Panc1 (cell line): ENCODE measurements around the gene AATF.

Experiments used
- POLR2AphosphoS5 ChIP-seq: IDR thresholded peaks from 2 replicates; pipeline ENCODE4 v1.6.1; 2012; ENCODE audit warnings: mild to moderate bottlenecking, low read depth, low read length, moderate library complexity
- TF ChIP-seq, protein P1 (sequence below): fragments of 450-650 bp; IDR thresholded peaks from 2 replicates; pipeline ENCODE4 v1.5.1; 2017; ENCODE audit warnings: mild to moderate bottlenecking

DNA sequence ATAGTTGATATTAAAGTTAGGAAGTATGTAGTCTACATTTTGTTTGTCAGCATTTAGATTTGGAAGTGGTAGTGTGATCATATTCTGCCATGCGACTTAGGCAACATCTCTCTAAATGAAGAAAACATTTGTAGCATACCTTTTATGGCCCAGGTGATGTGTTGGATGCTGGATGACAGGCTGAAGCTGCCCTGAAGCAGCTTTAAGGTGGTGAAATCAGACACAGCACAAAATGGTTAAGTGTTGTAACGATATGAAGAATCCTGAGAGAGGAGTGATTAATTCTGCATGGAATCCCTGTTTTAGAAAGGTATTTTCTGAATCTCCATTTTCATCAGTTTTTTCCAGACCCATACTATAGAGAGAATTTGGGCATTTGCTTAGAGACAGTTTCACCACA, 28.3 kb downstream of the AATF start:
- TF ChIP-seq POLR2AphosphoS5, result no peak
- TF ChIP-seq, protein P1, sequence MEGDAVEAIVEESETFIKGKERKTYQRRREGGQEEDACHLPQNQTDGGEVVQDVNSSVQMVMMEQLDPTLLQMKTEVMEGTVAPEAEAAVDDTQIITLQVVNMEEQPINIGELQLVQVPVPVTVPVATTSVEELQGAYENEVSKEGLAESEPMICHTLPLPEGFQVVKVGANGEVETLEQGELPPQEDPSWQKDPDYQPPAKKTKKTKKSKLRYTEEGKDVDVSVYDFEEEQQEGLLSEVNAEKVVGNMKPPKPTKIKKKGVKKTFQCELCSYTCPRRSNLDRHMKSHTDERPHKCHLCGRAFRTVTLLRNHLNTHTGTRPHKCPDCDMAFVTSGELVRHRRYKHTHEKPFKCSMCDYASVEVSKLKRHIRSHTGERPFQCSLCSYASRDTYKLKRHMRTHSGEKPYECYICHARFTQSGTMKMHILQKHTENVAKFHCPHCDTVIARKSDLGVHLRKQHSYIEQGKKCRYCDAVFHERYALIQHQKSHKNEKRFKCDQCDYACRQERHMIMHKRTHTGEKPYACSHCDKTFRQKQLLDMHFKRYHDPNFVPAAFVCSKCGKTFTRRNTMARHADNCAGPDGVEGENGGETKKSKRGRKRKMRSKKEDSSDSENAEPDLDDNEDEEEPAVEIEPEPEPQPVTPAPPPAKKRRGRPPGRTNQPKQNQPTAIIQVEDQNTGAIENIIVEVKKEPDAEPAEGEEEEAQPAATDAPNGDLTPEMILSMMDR, result no peak
